ENCODE measurements around the gene CLDN25.

CLDN25 gene

GRCh38 chr11:113773092-113773415, 6.5 kb upstream of the CLDN25 start:
- peak overlapping the region; percentile 45 for H2AFZ ChIP-seq (ENCODE audit: low read depth)
- H3K27ac ChIP-seq: peak overlapping the region; percentile 9; the same call in 1 of the 2 replicates
- peak overlapping the region; percentile 42 for H3K4me2 ChIP-seq
- no peaks in the 10 kb centered on the region for H3K27me3 ChIP-seq (ENCODE audit: insufficient read depth, low read depth)
- H3K9ac ChIP-seq: peak overlapping the region; percentile 74
- peaks cover 24% of the 10 kb centered on the region; the same call in 1 of the 2 replicates for H3K79me2 ChIP-seq (ENCODE audit: insufficient read depth, low read depth)
- no peaks in the 10 kb centered on the region for H4K20me1 ChIP-seq (ENCODE audit: insufficient read depth)
- no peaks in the 10 kb centered on the region for H3K4me1 ChIP-seq (ENCODE audit: low read depth, poor library complexity, severe bottlenecking)
- H3K4me3 ChIP-seq (IDR thresholded peaks at IDR 0.05; ENCODE audit: insufficient read depth, low read depth, low read length): no peak overlapping the region
- no peak for TF ChIP-seq CTCF (conservative IDR thresholded peaks at IDR 0.05; ENCODE audit: low read depth, low read length)
- no peaks in the 10 kb centered on the region for H3K36me3 ChIP-seq (ENCODE audit: insufficient read depth)

GRCh38 chr11:113773416-113774173, 6.0 kb upstream of the CLDN25 start, which contains the start of gene ZW10:
ZW10 (minus strand) TSS chr11:113773692; CDS start chr11:113773666, 26 bp downstream.
- Histone ChIP-seq H3K36me3 (ENCODE audit: insufficient read depth) (no peaks in the 10 kb centered on the region), H4K20me1 (ENCODE audit: insufficient read depth) (no peaks in the 10 kb centered on the region), H3K4me2 (peak within 1 kb of the TSS; percentile 47), H3K79me2 (ENCODE audit: insufficient read depth, low read depth) (peaks cover 24% of the 10 kb centered on the region; the same call in 1 of the 2 replicates), H3K27me3 (ENCODE audit: insufficient read depth, low read depth) (no peaks in the 10 kb centered on the region), H3K4me3 (IDR thresholded peaks at IDR 0.05; ENCODE audit: insufficient read depth, low read depth, low read length) (no peak within 1 kb of the TSS), H3K9ac (peak within 1 kb of the TSS; percentile 74), H2AFZ (ENCODE audit: low read depth) (peak within 1 kb of the TSS; percentile 45), H3K4me1 (ENCODE audit: low read depth, poor library complexity, severe bottlenecking) (no peaks in the 10 kb centered on the region), H3K27ac (peak within 1 kb of the TSS; percentile 9; the same call in 1 of the 2 replicates)
- TF ChIP-seq CTCF (conservative IDR thresholded peaks at IDR 0.05; ENCODE audit: low read depth, low read length): peak; percentile 83

GRCh38 chr11:113774174-113774503, 5.5 kb upstream of the CLDN25 start:
- Histone ChIP-seq H3K4me1 (ENCODE audit: low read depth, poor library complexity, severe bottlenecking) (no peaks in the 10 kb centered on the region), H3K4me2 (peak overlapping the region; percentile 47), H3K4me3 (IDR thresholded peaks at IDR 0.05; ENCODE audit: insufficient read depth, low read depth, low read length) (no peak overlapping the region), H3K9ac (peak overlapping the region; percentile 74; the same call in 1 of the 2 replicates), H2AFZ (ENCODE audit: low read depth) (peak overlapping the region; percentile 45), H3K79me2 (ENCODE audit: insufficient read depth, low read depth) (peaks cover 24% of the 10 kb centered on the region; the same call in 1 of the 2 replicates), H3K36me3 (ENCODE audit: insufficient read depth) (no peaks in the 10 kb centered on the region), H3K27ac (peak overlapping the region; percentile 9; the same call in 1 of the 2 replicates), H4K20me1 (ENCODE audit: insufficient read depth) (no peaks in the 10 kb centered on the region), H3K27me3 (ENCODE audit: insufficient read depth, low read depth) (no peaks in the 10 kb centered on the region)
- TF ChIP-seq CTCF (conservative IDR thresholded peaks at IDR 0.05; ENCODE audit: low read depth, low read length): no peak; the same call in 1 of the 2 replicates

GRCh38 chr11:113778111-113778910, 1.3 kb upstream of the CLDN25 start:
- Histone ChIP-seq H3K36me3 (ENCODE audit: insufficient read depth) (no peaks in the 10 kb centered on the region), H3K79me2 (ENCODE audit: insufficient read depth, low read depth) (peaks cover 1% of the 10 kb centered on the region; the same call in 1 of the 2 replicates), H4K20me1 (ENCODE audit: insufficient read depth) (no peaks in the 10 kb centered on the region), H2AFZ (ENCODE audit: low read depth) (no peak overlapping the region), H3K27me3 (ENCODE audit: insufficient read depth, low read depth) (no peaks in the 10 kb centered on the region), H3K4me1 (ENCODE audit: low read depth, poor library complexity, severe bottlenecking) (no peaks in the 10 kb centered on the region), H3K27ac (no peak overlapping the region), H3K4me2 (no peak overlapping the region), H3K4me3 (IDR thresholded peaks at IDR 0.05; ENCODE audit: insufficient read depth, low read depth, low read length) (no peak overlapping the region), H3K9ac (no peak overlapping the region)
- TF ChIP-seq CTCF (conservative IDR thresholded peaks at IDR 0.05; ENCODE audit: low read depth, low read length): no peak
